Kidney (tissue), 14 donors: ENCODE results near the gene VRK3. TPM values are rescaled to one million over a fixed set of nuclear protein-coding genes. Genes with fewer than 3 reads are reported as not detected.
A peak's percentile ranks its signal among the peaks of the same experiment; 100 is the strongest.

ENCODE experiments used
- DNase-seq, 5 donors: peaks; one replicate each; pipeline ENCODE4 v3.0.0-alpha.2; 2013 to 2020
- FAIRE-seq: peaks from 2 replicates; lab custom pipeline; 2012; peaks lifted over from hg19 to GRCh38; lab: Jason Lieb, UNC
- H3K27ac ChIP-seq, 2 donors: one replicate each; pipeline ENCODE4 v1.7.0; 2013; ENCODE audit warnings: low read depth in 2 of 2, low read length in 2 of 2, inconsistent platforms in 1 of 2
- H3K27me3 ChIP-seq: one replicate; pipeline ENCODE4 v1.7.1; 2013; ENCODE audit warnings: low read length, inconsistent platforms; ENCODE audit not compliant: control insufficient read depth, insufficient read depth
- H3K36me3 ChIP-seq, 3 donors: one replicate each; pipeline versions ENCODE4 v1.7.0 to v1.7.1; 2013; ENCODE audit warnings: low read length in 3 of 3, control low read depth in 1 of 3, inconsistent platforms in 1 of 3; ENCODE audit not compliant: insufficient read depth in 3 of 3, control insufficient read depth in 2 of 3
- H3K4me1 ChIP-seq, 3 donors: one replicate each; pipeline versions ENCODE4 v1.7.0 to v1.7.1; 2013; ENCODE audit warnings: low read length in 3 of 3, inconsistent platforms in 1 of 3, low read depth in 1 of 3; ENCODE audit not compliant: control insufficient read depth in 2 of 3, insufficient read depth in 2 of 3
- H3K4me3 ChIP-seq, 3 donors: one replicate each; pipeline versions ENCODE4 v1.7.0 to v1.8.1; 2013; ENCODE audit warnings: low read length in 3 of 3, control low read depth in 1 of 3, inconsistent platforms in 1 of 3
- H3K9ac ChIP-seq, 3 donors: one replicate each; pipeline versions ENCODE4 v1.7.0 to v1.7.1; 2013; ENCODE audit warnings: low read length in 3 of 3, control low read depth in 1 of 3, inconsistent platforms in 1 of 3
- H3K9me3 ChIP-seq, 3 donors: one replicate each; pipeline versions ENCODE4 v1.7.0 to v1.7.1; 2013; ENCODE audit warnings: low read length in 3 of 3, control low read depth in 1 of 3, inconsistent platforms in 1 of 3; ENCODE audit not compliant: control insufficient read depth in 2 of 3, insufficient read depth in 1 of 3
- intact Hi-C: fragments of 100-400 bp; cut with DNase I; formaldehyde crosslinking; loops from one replicate; pipeline ENCODE4 v1.11.1; 2022
- polyA plus RNA-seq: library from polyadenylated mRNA; stranded (reverse); fragments of 350-450 nt; fragmentation: Illumina TruSeq; extraction: RNeasy Lipid Tissue Mini Kit (QIAGEN cat#74804); gene quantifications from one replicate; pipeline ENCODE4 v1.2.3, GENCODE V29; 2014; ENCODE audit warnings: low read depth, low replicate concordance; ENCODE audit not compliant: insufficient read depth
- total RNA-seq: library from RNA; stranded (reverse); fragmentation: NEBNext Ultra II Directional; extraction: Animal tissue kit (Norgen Biotek cat#: 25700); gene quantifications from one replicate; pipeline ENCODE4 v1.2.1, GENCODE V29; 2021
- TF ChIP-seq, protein P1 (sequence below): IDR thresholded peaks from 3 replicates; pipeline ENCODE4 v1.5.1; 2012; ENCODE audit warnings: mild to moderate bottlenecking, moderate library complexity, borderline replicate concordance; ENCODE audit not compliant: insufficient read depth; ENCODE audit errors: extremely low read depth
- donor health status: control.
- donor health status: control.
- donor health status: control.
- donor health status: control.
- donor health status: control.
- donor health status: DM: yes; HTN: yes; CAD: no.
- donor health status: Normal renal cell carcinoma (clear cell type).

The VRK3 gene
- total and polyA plus RNA-seq, 2 donors from 2014 or later = 53.2 to 69.0 TPM

- no peak for DNase-seq
- TF ChIP-seq, protein P1, sequence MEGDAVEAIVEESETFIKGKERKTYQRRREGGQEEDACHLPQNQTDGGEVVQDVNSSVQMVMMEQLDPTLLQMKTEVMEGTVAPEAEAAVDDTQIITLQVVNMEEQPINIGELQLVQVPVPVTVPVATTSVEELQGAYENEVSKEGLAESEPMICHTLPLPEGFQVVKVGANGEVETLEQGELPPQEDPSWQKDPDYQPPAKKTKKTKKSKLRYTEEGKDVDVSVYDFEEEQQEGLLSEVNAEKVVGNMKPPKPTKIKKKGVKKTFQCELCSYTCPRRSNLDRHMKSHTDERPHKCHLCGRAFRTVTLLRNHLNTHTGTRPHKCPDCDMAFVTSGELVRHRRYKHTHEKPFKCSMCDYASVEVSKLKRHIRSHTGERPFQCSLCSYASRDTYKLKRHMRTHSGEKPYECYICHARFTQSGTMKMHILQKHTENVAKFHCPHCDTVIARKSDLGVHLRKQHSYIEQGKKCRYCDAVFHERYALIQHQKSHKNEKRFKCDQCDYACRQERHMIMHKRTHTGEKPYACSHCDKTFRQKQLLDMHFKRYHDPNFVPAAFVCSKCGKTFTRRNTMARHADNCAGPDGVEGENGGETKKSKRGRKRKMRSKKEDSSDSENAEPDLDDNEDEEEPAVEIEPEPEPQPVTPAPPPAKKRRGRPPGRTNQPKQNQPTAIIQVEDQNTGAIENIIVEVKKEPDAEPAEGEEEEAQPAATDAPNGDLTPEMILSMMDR = no peak
- no peaks in the 10 kb centered on the region for H3K27me3 ChIP-seq
- intact Hi-C loops = no loop called here
- no peak for FAIRE-seq
- no peak overlapping the region for H3K27ac ChIP-seq
- H3K36me3 ChIP-seq = peaks cover 0 to 6% (median 0%) of the 10 kb centered on the region in 3 donors
- no peak overlapping the region for H3K4me3 ChIP-seq
- H3K9ac ChIP-seq = no peak overlapping the region
- no peaks in the 10 kb centered on the region for H3K9me3 ChIP-seq
- H3K4me1 ChIP-seq = peaks cover 3 to 10% (median 4%) of the 10 kb centered on the region in 3 donors
Observed at GRCh38 chr19:49931293-49932040, 93.7 kb downstream of the VRK3 start.

DNA sequence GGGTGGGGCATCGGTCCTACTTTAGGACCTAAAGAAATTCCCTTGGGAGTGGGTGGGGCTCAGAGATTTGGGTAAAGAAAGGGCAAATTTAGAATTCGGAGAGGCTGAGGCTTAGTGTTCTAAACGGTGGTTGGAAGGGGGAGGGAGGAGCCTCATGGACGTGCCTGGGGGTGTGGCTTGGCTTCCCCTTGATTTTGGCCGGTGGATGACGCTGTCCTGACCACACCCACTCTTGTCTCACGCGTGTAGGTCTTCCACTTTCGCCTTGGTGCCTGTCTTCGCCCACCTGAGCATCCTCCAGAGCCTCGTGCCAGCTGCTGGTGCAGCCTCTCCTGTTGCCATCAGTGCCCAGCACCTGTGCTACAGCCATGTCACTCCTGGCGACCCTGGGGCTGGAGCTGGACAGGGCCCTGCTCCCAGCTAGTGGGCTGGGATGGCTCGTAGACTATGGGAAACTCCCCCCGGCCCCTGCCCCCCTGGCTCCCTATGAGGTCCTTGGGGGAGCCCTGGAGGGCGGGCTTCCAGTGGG lies 94.6 kb downstream of the VRK3 start:
- Histone ChIP-seq H3K4me3 (peak overlapping the region in 1 of 3 donors; percentile 72), H3K4me1 (peaks cover 3 to 10% (median 4%) of the 10 kb centered on the region in 3 donors), H3K36me3 (peaks cover under 1 to 6% (median under 1%) of the 10 kb centered on the region in 3 donors), H3K9me3 (no peaks in the 10 kb centered on the region), H3K9ac (no peak overlapping the region), H3K27ac (no peak overlapping the region), H3K27me3 (no peaks in the 10 kb centered on the region)
- intact Hi-C loops = no loop called here
- DNase-seq (peak in 3 of 5 donors; percentile 48 to 84 (median 84)), FAIRE-seq (no peak)
- TF ChIP-seq, protein P1 = no peak

GRCh38 chr19:49929611-49930482 lies 95.3 kb downstream of the VRK3 start:
- intact Hi-C loops = no loop called here
- peak overlapping the region; percentile 90 to 94 for H3K27ac ChIP-seq
- FAIRE-seq = no peak

More at GRCh38 chr19:49929611-49930482, 95.3 kb downstream of the VRK3 start:
- Histone ChIP-seq H3K9me3 (no peaks in the 10 kb centered on the region), H3K27me3 (no peaks in the 10 kb centered on the region), H3K4me3 (peak overlapping the region; percentile 72 to 91 (median 82)), H3K9ac (peak overlapping the region; percentile 68 to 81 (median 79)), H3K4me1 (peaks cover 3 to 10% (median 4%) of the 10 kb centered on the region in 3 donors), H3K36me3 (peaks cover 2 to 6% (median 3%) of the 10 kb centered on the region in 3 donors)
- TF ChIP-seq, protein P1 = no peak
- DNase-seq = peak; percentile 96 to 98 (median 97)
